SK-N-SH (cell line): ENCODE results near the gene AUTS2. TPM values are rescaled to one million over a fixed set of nuclear protein-coding genes. Genes with fewer than 3 reads are reported as not detected.

Source experiments
- CTCF ChIA-PET: fragments of 300-600, 350-600 bp; formaldehyde crosslinking; extraction: SDS; loops from one replicate; lab custom pipeline; 2021; lab: Yijun Ruan, JAX
- POLR2A ChIA-PET: fragments of 350-600 bp; sonication (Branson Sonifier 250); formaldehyde crosslinking; extraction: SDS; loops from one replicate; lab custom pipeline; 2020; ENCODE audit warnings: antibody characterized with exemption, inconsistent platforms; lab: Yijun Ruan, JAX
- DNase-seq: peaks from one replicate; pipeline ENCODE4 v3.0.0; 2012
- H2AFZ ChIP-seq: fragments of 200-600 bp; sonication (generic); 2 replicates; pipeline ENCODE4 v1.8.1; 2016; ENCODE audit warnings: antibody characterized with exemption, mild to moderate bottlenecking, low read depth
- H3F3A ChIP-seq: fragments of 200-600 bp; sonication (generic); replicated peaks from 2 replicates; pipeline ENCODE3; 2016; ENCODE audit warnings: antibody characterized with exemption, mild to moderate bottlenecking; ENCODE audit not compliant: insufficient read depth
- H3K27ac ChIP-seq, 2 experiments: fragments of 200-500 bp in 1 of 2; fragments of 200-600 bp in 1 of 2; sonication (Bioruptor generic) in 1 of 2; sonication (generic), shearing (Covaris generic) in 1 of 2; 2 replicates each; pipeline versions ENCODE4 v1.5.1 to v1.6.1; 2014 to 2016; ENCODE audit warnings: low read depth in 2 of 2, inconsistent platforms in 1 of 2, low read length in 1 of 2, mild to moderate bottlenecking in 1 of 2, mixed read lengths in 1 of 2
- H3K27me3 ChIP-seq: fragments of 200-600 bp; sonication (generic), shearing (Covaris generic); 2 replicates; pipeline ENCODE4 v1.6.1; 2016; ENCODE audit warnings: mixed run types; ENCODE audit not compliant: insufficient read depth
- H3K36me3 ChIP-seq, 2 experiments: fragments of 200-500 bp in 1 of 2; fragments of 200-600 bp in 1 of 2; sonication (Bioruptor generic) in 1 of 2; sonication (generic) in 1 of 2; replicated peaks in 1 of 2; 2 replicates each; pipeline versions ENCODE3 to v1.5.1; 2014 to 2016; ENCODE audit warnings: low read length in 1 of 2, mild to moderate bottlenecking in 1 of 2; ENCODE audit not compliant: insufficient read depth in 2 of 2, control insufficient read depth in 1 of 2
- H3K4me1 ChIP-seq, 2 experiments: fragments of 200-500 bp in 1 of 2; fragments of 200-600 bp in 1 of 2; sonication (Bioruptor generic) in 1 of 2; sonication (generic), shearing (Covaris generic) in 1 of 2; 2 replicates each; pipeline versions ENCODE4 v1.5.1 to v1.6.1; 2014 to 2016; ENCODE audit warnings: low read depth in 1 of 2, low read length in 1 of 2, mixed run types in 1 of 2; ENCODE audit not compliant: insufficient read depth in 2 of 2, control insufficient read depth in 1 of 2
- H3K4me2 ChIP-seq: fragments of 200-600 bp; sonication (generic), shearing (Covaris generic); 2 replicates; pipeline ENCODE4 v1.6.1; 2017; ENCODE audit warnings: mixed run types
- H3K4me3 ChIP-seq, 2 experiments: fragments of 200-500 bp in 1 of 2; fragments of 200-600 bp in 1 of 2; sonication (Bioruptor generic) in 1 of 2; sonication (generic), shearing (Covaris generic) in 1 of 2; 2 replicates each; pipeline versions ENCODE4 v1.5.1 to v1.8.1; 2014 to 2016; ENCODE audit warnings: low read depth in 2 of 2, inconsistent platforms in 1 of 2, low read length in 1 of 2, mild to moderate bottlenecking in 1 of 2, mixed read lengths in 1 of 2, moderate library complexity in 1 of 2
- H3K79me2 ChIP-seq: fragments of 200-600 bp; sonication (generic); 2 replicates; pipeline ENCODE4 v1.8.1; 2017; ENCODE audit warnings: mild to moderate bottlenecking; ENCODE audit not compliant: insufficient read depth
- H3K9ac ChIP-seq: fragments of 200-600 bp; sonication (generic); 2 replicates; pipeline ENCODE4 v1.6.1; 2017; ENCODE audit warnings: mixed run types
- H3K9me2 ChIP-seq: fragments of 200-600 bp; sonication (generic); 2 replicates; pipeline ENCODE4 v1.6.1; 2017; ENCODE audit warnings: mixed run types
- H3K9me3 ChIP-seq: fragments of 200-600 bp; sonication (generic); 2 replicates; pipeline ENCODE4 v1.6.1; 2017; ENCODE audit warnings: mixed run types, mild to moderate bottlenecking, moderate library complexity
- H4K20me1 ChIP-seq: fragments of 200-600 bp; sonication (generic); 2 replicates; pipeline ENCODE4 v1.6.1; 2017; ENCODE audit warnings: mild to moderate bottlenecking, mixed run types; ENCODE audit not compliant: insufficient read depth
- IRF3 ChIP-seq: fragments of 150-350 bp; IDR thresholded peaks from 2 replicates; pipeline ENCODE4 v1.6.1; 2016; ENCODE audit warnings: mild to moderate bottlenecking, low read depth, low read length
- WGBS: methylation state at CpG from one replicate; pipeline ENCODE4 v1.1.6; 2017; ENCODE audit warnings: low lambda C conversion rate; 5-methylcytosine and 5-hydroxymethylcytosine counted together
- polyA plus RNA-seq, 3 experiments: library from polyadenylated mRNA; depleted of rRNA; stranded (reverse); fragments of >200 nt; gene quantifications; 2 replicates each; pipeline ENCODE4 v1.2.3, GENCODE V29; 2012
- TF ChIP-seq, protein P1 (sequence below): IDR thresholded peaks from 2 replicates; pipeline ENCODE4 v1.4.0; 2012; ENCODE audit warnings: low read depth
- TF ChIP-seq, protein P2 (sequence below): fragments of 150-350 bp; IDR thresholded peaks from 2 replicates; pipeline ENCODE4 v1.6.1; 2017; ENCODE audit warnings: antibody characterized with exemption, low read length, low read depth, borderline replicate concordance
- TF ChIP-seq, protein P3 (sequence below): IDR thresholded peaks from 2 replicates; pipeline ENCODE4 v1.6.1; 2012; ENCODE audit warnings: mild to moderate bottlenecking, low read depth, low read length, moderate library complexity

Gene AUTS2
- polyA plus RNA-seq, 1 of the 3 experiments (the other 2 are of a cell fraction): 15.6 TPM

DNA sequence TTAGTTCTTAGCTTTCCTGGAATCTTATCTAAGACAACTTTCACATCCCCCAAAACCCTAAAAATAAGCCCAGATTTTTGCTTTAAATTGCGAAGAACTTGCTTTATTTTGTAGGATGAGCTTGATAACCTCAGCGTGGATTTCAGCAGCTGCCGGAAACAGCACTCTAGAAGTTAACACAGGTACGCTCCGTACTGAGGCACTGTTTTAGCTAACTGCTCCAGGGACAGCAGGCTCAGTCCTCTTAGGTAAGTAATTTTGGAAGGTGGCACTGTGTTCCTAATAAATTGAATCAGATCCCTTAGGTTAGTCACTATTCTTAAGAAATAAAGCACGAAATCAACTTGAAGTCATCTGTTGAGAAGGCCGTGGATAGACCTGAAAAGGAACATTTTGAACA is 2.2 kb upstream of the AUTS2 start (continued):
- TF ChIP-seq, protein P1, sequence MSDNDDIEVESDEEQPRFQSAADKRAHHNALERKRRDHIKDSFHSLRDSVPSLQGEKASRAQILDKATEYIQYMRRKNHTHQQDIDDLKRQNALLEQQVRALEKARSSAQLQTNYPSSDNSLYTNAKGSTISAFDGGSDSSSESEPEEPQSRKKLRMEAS: no peak

DNA sequence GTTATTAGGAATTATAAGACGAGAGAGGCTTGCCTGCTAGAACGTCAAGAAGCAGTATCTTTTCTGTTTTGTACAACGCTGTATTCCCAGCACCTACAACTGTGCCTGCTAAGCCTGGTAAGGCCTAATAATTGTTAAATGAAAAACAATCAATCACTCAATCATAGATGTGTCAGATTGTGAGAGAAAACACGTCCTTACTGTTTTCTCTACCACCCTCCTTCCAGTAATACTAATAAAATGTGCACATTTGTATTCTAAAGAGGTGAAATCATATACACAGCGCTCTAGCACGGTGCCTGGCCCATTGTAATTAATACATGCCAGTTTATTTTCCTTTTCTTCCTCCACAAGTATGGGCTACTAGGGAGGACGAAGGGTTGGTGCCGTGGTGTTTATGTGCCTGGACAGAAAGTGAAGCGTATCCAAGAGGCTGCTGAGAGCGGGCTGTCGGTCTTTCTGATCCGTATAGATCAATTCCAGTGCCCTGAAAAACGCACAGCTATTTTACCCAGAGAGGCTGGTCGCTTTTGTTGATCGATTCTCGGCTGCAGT is 1.5 kb upstream of the AUTS2 start:
- H3K9ac ChIP-seq: peak overlapping the region; percentile 74; the same call in 1 of the 2 replicates
- peak overlapping the region in 1 of 2 experiments; percentile 88; a peak in 2 of 4 replicates for H3K27ac ChIP-seq
- peaks cover 27% of the 10 kb centered on the region for H3K79me2 ChIP-seq
- H3K4me1 ChIP-seq: peaks cover 8 to 18% of the 10 kb centered on the region in 2 experiments; a peak in 3 of 4 replicates
- H4K20me1 ChIP-seq: peaks cover 16% of the 10 kb centered on the region
- H3K9me3 ChIP-seq: no peaks in the 10 kb centered on the region
- peak overlapping the region; percentile 98 for H2AFZ ChIP-seq
- ChIA-PET POLR2A (interaction anchor here (0.9 to 1.7 kb wide), 3 partner anchors 9 to 183 kb away, joined by 3 to 4 read pairs (median 3); no protein-coding TSS in a partner anchor), CTCF (interaction anchor here (0.6 to 1.2 kb wide), 4 partner anchors 10 to 1972 kb away, joined by 3 read pairs; no protein-coding TSS in a partner anchor)
- H3K36me3 ChIP-seq: no peaks in the 10 kb centered on the region
- H3K9me2 ChIP-seq: no peaks in the 10 kb centered on the region
- no peak for DNase-seq
- peak overlapping the region; percentile 69 to 97 for H3K4me3 ChIP-seq
- WGBS: 53% methylated on average over 16 of the region's 16 CpGs
- peaks cover 27% of the 10 kb centered on the region for H3F3A ChIP-seq
- TF ChIP-seq, protein P2, sequence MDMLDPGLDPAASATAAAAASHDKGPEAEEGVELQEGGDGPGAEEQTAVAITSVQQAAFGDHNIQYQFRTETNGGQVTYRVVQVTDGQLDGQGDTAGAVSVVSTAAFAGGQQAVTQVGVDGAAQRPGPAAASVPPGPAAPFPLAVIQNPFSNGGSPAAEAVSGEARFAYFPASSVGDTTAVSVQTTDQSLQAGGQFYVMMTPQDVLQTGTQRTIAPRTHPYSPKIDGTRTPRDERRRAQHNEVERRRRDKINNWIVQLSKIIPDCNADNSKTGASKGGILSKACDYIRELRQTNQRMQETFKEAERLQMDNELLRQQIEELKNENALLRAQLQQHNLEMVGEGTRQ: no peak
- TF ChIP-seq IRF3: no peak
- TF ChIP-seq, protein P3, sequence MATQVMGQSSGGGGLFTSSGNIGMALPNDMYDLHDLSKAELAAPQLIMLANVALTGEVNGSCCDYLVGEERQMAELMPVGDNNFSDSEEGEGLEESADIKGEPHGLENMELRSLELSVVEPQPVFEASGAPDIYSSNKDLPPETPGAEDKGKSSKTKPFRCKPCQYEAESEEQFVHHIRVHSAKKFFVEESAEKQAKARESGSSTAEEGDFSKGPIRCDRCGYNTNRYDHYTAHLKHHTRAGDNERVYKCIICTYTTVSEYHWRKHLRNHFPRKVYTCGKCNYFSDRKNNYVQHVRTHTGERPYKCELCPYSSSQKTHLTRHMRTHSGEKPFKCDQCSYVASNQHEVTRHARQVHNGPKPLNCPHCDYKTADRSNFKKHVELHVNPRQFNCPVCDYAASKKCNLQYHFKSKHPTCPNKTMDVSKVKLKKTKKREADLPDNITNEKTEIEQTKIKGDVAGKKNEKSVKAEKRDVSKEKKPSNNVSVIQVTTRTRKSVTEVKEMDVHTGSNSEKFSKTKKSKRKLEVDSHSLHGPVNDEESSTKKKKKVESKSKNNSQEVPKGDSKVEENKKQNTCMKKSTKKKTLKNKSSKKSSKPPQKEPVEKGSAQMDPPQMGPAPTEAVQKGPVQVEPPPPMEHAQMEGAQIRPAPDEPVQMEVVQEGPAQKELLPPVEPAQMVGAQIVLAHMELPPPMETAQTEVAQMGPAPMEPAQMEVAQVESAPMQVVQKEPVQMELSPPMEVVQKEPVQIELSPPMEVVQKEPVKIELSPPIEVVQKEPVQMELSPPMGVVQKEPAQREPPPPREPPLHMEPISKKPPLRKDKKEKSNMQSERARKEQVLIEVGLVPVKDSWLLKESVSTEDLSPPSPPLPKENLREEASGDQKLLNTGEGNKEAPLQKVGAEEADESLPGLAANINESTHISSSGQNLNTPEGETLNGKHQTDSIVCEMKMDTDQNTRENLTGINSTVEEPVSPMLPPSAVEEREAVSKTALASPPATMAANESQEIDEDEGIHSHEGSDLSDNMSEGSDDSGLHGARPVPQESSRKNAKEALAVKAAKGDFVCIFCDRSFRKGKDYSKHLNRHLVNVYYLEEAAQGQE: no peak
- no peaks in the 10 kb centered on the region for H3K27me3 ChIP-seq
- H3K4me2 ChIP-seq: peak overlapping the region; percentile 98
